ENCODE measurements around the gene ARHGAP15. TPM values are rescaled to one million over a fixed set of nuclear protein-coding genes. Genes with fewer than 3 reads are reported as not detected.

ARHGAP15 gene
- total RNA-seq, 1 experiment from 2014 or later: 0.42 TPM

DNA sequence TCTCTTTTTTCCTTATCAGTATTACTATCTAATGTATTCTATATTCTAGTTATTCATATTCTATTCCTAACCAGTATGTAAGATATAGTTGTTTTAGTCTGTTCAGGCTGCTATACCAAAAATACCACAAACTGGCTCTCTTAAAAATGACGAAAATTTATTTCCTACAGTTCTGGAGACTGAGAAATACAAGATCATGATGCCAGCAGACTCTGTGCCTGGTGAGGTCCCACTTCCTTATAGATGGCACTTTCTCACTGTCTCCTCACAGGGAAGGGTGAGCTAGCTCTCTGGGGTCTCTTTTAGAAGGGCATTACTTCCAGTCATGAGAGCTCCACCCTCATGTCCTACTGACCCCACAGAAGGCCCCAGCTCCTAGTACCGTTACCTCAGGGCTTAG, 4.8 kb upstream of the ARHGAP15 start:
- DNase-seq (ENCODE audit: low read depth, low spot score) (no peak), ATAC-seq (no peak)
- BruUV-seq (replicated peaks): no TSS peak
- Histone ChIP-seq H2AFZ (ENCODE audit: low read depth, low read length, poor library complexity, severe bottlenecking) (no peak overlapping the region), H4K20me1 (ENCODE audit: insufficient read depth) (no peaks in the 10 kb centered on the region), H3K36me3 (ENCODE audit: control insufficient read depth in 1 of 2, insufficient read depth in 2 of 2, low read length in 2 of 2) (no peaks in the 10 kb centered on the region), H3K79me2 (ENCODE audit: insufficient read depth, low read length) (no peaks in the 10 kb centered on the region), H3K9ac (ENCODE audit: low read length) (no peak overlapping the region), H3K27ac (ENCODE audit: low read depth, low read length) (no peak overlapping the region), H3K4me2 (ENCODE audit: low read length) (no peak overlapping the region), H3K27me3 (ENCODE audit: insufficient read depth, low read length) (peaks cover 8% of the 10 kb centered on the region; the same call in 1 of the 2 replicates), H3K9me3 (ENCODE audit: control insufficient read depth in 1 of 2, insufficient read depth in 1 of 2, low read depth in 1 of 2, low read length in 2 of 2) (no peaks in the 10 kb centered on the region), H3K4me3 (replicated peaks in 1 of 2; ENCODE audit: low read depth in 1 of 2, low read length in 2 of 2) (no peak overlapping the region), H3K4me1 (ENCODE audit: control insufficient read depth in 1 of 2, insufficient read depth in 2 of 2, low read length in 2 of 2) (no peaks in the 10 kb centered on the region), H3K9me2 (ENCODE audit: insufficient read depth) (no peaks in the 10 kb centered on the region)
- TF ChIP-seq SIN3A (IDR thresholded peaks at IDR 0.05; ENCODE audit: low read depth): no peak
- no peak for TF ChIP-seq MAX (IDR thresholded peaks at IDR 0.05)
- no peak for TF ChIP-seq JUND (IDR thresholded peaks at IDR 0.05)
- no peak for TF ChIP-seq CBX3 (IDR thresholded peaks at IDR 0.05; ENCODE audit: low read depth)
- no peak for TF ChIP-seq ZNF274 (IDR thresholded peaks at IDR 0.05; ENCODE audit: low read depth, low read length)
- TF ChIP-seq, protein P1, sequence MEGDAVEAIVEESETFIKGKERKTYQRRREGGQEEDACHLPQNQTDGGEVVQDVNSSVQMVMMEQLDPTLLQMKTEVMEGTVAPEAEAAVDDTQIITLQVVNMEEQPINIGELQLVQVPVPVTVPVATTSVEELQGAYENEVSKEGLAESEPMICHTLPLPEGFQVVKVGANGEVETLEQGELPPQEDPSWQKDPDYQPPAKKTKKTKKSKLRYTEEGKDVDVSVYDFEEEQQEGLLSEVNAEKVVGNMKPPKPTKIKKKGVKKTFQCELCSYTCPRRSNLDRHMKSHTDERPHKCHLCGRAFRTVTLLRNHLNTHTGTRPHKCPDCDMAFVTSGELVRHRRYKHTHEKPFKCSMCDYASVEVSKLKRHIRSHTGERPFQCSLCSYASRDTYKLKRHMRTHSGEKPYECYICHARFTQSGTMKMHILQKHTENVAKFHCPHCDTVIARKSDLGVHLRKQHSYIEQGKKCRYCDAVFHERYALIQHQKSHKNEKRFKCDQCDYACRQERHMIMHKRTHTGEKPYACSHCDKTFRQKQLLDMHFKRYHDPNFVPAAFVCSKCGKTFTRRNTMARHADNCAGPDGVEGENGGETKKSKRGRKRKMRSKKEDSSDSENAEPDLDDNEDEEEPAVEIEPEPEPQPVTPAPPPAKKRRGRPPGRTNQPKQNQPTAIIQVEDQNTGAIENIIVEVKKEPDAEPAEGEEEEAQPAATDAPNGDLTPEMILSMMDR (IDR thresholded peaks at IDR 0.05 in 2 of 3, conservative IDR thresholded peaks at IDR 0.05 in 1 of 3; ENCODE audit: borderline replicate concordance in 1 of 3, insufficient read depth in 1 of 3, low read depth in 2 of 3, low read length in 2 of 3): no peak
- TF ChIP-seq SRF (IDR thresholded peaks at IDR 0.05; ENCODE audit: low read depth): no peak
- TF ChIP-seq, protein P2, sequence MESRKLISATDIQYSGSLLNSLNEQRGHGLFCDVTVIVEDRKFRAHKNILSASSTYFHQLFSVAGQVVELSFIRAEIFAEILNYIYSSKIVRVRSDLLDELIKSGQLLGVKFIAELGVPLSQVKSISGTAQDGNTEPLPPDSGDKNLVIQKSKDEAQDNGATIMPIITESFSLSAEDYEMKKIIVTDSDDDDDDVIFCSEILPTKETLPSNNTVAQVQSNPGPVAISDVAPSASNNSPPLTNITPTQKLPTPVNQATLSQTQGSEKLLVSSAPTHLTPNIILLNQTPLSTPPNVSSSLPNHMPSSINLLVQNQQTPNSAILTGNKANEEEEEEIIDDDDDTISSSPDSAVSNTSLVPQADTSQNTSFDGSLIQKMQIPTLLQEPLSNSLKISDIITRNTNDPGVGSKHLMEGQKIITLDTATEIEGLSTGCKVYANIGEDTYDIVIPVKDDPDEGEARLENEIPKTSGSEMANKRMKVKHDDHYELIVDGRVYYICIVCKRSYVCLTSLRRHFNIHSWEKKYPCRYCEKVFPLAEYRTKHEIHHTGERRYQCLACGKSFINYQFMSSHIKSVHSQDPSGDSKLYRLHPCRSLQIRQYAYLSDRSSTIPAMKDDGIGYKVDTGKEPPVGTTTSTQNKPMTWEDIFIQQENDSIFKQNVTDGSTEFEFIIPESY (IDR thresholded peaks at IDR 0.05; ENCODE audit: extremely low read depth, insufficient replicate concordance, low read length): no peak
- TF ChIP-seq EZH2phosphoT487 (IDR thresholded peaks at IDR 0.05; ENCODE audit: borderline replicate concordance): no peak
- no peak for TF ChIP-seq ZFX (IDR thresholded peaks at IDR 0.05)
- no peak for TF ChIP-seq ELF1 (IDR thresholded peaks at IDR 0.05; ENCODE audit: borderline replicate concordance, low read depth)
- TF ChIP-seq SP1 (IDR thresholded peaks at IDR 0.05; ENCODE audit: low read depth): no peak
- no peak for TF ChIP-seq FOSL1 (IDR thresholded peaks at IDR 0.05; ENCODE audit: low read depth)
- no peak for TF ChIP-seq ATF3 (IDR thresholded peaks at IDR 0.05)
- TF ChIP-seq EZH2 (IDR thresholded peaks at IDR 0.05): no peak
- no peak for TF ChIP-seq CEBPB (IDR thresholded peaks at IDR 0.05; ENCODE audit: low read depth)
- TF ChIP-seq POLR2AphosphoS5 (IDR thresholded peaks at IDR 0.05; ENCODE audit: low read depth, low read length): no peak
- RAD21 ChIA-PET (ENCODE audit: low non-redundant PET in 1 of 2, low total read pairs in 2 of 2, uncharacterized antibody in 2 of 2, unreplicated experiment in 2 of 2): no interaction called here
- POLR2A ChIA-PET: no interaction called here
- intact Hi-C loops (cut with micrococcal nuclease): no loop called here
- CTCF ChIA-PET: no interaction called here
